22Rv1 (cell line): ENCODE measurements around the gene TSHZ1.
"Not testable (repeated sequence)": the region's sequence is repeated elsewhere in the genome, so short reads cannot be mapped to it uniquely, and the experiment has no call there.

ENCODE experiments used
- H3K27ac ChIP-seq: fragments of 450-650 bp; 2 replicates; pipeline ENCODE4 v1.5.1; 2017
- CTCF ChIP-seq: fragments of 450-650 bp; IDR thresholded peaks from 2 replicates; pipeline ENCODE4 v1.5.1; 2017; ENCODE audit warnings: mild to moderate bottlenecking
- ZFX ChIP-seq: fragments of 450-650 bp; IDR thresholded peaks from 2 replicates; pipeline ENCODE4 v1.6.1; 2017; ENCODE audit warnings: antibody characterized with exemption, borderline replicate concordance

The TSHZ1 gene

GRCh38 chr18:75183973-75184493 lies 26.6 kb upstream of the TSHZ1 start:
- TF ChIP-seq CTCF (no peak), ZFX (no peak)
- H3K27ac ChIP-seq = no peak overlapping the region

- no peak overlapping the region for H3K27ac ChIP-seq
- TF ChIP-seq CTCF = no peak
- no peak for TF ChIP-seq ZFX
Measured at GRCh38 chr18:75185460-75185859, 25.1 kb upstream of the TSHZ1 start.

DNA sequence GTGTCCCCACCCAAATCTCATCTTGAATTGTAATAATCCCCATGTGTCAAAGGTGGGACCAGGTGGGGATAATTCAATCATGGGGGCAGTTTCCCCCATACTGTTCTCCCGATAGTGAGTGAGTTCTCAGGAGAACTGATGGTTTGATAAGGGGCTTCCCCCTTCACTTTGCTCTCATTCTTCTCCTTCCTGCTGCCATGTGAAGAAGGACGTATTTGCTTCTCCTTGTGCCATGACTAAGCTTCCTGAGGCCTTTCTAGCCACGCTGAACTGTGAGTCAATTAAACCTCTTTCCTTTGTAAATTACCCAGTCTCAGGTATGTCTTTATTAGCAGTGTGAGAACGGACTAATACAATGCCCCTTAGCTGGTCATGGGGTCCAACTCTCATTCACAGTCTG lies 22.9 kb upstream of the TSHZ1 start:
- not testable (repeated sequence) for H3K27ac ChIP-seq

GRCh38 chr18:75189696-75190095 lies 20.9 kb upstream of the TSHZ1 start:
- no peak for TF ChIP-seq ZFX
- no peak for TF ChIP-seq CTCF
- H3K27ac ChIP-seq = no peak overlapping the region

DNA sequence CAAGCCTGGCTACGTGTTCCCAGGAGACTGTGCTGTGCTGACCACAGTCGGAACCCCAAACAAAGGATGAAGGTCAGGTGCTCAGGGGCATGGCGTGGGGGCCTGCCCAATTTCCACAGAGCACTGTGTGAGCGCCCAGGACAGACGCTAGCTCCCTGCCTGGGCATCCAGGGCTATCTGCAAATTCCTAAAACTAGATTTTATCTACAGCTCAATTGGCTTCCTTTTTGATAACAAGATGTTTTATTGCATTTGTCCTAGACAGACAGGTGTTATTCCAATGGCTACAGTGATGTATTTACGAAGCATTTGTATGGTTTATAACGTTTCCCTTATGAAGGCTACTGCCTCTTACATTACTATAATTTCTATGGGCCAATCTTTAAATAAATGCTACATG lies 17.7 kb upstream of the TSHZ1 start:
- H3K27ac ChIP-seq = no peak overlapping the region
- TF ChIP-seq ZFX (no peak), CTCF (no peak)

DNA sequence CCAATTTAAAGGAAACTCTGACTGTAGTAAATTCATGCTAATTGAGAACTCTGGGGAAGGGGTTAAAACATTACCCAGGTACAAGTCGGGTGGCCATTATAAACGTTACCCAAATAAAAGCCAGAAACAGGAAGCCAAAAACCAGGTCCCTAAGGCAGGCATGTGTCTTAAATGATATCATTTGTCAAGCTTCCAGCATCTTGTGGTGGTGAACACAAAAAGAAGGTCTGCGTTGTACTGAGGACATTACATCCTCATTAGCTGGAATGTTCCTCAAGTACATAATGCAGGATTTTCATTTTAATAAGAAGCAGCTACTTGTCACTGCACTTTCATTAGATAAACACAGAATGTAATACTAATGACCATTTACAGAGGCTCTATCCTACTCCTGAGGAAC lies 12.6 kb upstream of the TSHZ1 start:
- H3K27ac ChIP-seq = no peak overlapping the region
- TF ChIP-seq ZFX (no peak), CTCF (no peak)

DNA sequence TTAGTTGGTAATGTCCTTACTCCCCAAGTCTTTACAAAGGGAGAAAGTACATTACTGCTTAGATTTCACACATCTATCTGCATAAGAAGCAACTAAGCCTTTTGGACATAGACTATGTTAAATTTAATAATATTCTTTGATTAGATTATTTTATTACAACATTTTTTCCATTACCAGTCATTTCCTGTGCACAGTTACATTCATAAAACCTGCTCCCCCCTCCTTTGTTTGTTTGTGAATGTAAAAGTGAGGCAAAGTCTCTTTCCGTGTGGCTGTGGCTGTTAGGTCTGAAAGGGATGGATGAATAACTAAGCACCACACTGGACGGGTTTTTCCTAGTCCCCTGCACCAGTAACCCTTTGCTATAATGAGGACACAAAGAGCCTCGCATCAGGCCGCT lies 11.3 kb upstream of the TSHZ1 start:
- no peak overlapping the region for H3K27ac ChIP-seq
- TF ChIP-seq CTCF = no peak
- no peak for TF ChIP-seq ZFX

- TF ChIP-seq CTCF (no peak), ZFX (no peak)
- no peak overlapping the region for H3K27ac ChIP-seq
Measured at GRCh38 chr18:75200071-75200470, 10.5 kb upstream of the TSHZ1 start.
